OCI-LY7 (cell line): ENCODE data around the gene ACVR2A.

Experiments
- EZH2phosphoT487 ChIP-seq: fragments of 200-600 bp; sonication (generic); IDR thresholded peaks from 2 replicates; pipeline ENCODE4 v1.6.1; 2018; ENCODE audit warnings: low read depth, borderline replicate concordance, mild to moderate bottlenecking, mixed run types, antibody characterized with exemption, low read length, moderate library complexity, mixed read lengths
- TF ChIP-seq, protein P1 (sequence below): fragments of 200-600 bp; sonication (generic); conservative IDR thresholded peaks from 2 replicates; pipeline ENCODE4 v1.5.1; 2014; ENCODE audit warnings: mild to moderate bottlenecking, antibody characterized with exemption, low read length, moderate library complexity, mixed read lengths

DNA sequence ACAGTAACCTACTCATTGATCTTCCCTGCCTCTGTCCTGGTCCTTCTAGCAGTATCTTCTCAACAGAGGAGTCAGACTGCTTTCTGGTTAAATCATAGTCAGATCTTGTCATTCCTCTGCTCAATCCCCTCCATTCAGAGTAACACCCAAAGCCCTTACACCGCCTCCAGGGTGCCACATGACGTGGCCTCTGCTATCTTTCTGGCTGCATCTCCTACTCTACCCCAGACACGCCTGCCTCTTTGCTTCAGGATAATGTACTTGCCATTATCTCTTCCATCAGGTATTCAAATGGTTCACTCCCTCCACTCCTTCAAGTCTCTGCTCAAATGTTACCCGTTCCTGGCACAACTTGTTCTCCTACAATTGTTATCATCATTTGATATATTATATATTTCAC is 36.3 kb upstream of the ACVR2A start:
- TF ChIP-seq, protein P1, sequence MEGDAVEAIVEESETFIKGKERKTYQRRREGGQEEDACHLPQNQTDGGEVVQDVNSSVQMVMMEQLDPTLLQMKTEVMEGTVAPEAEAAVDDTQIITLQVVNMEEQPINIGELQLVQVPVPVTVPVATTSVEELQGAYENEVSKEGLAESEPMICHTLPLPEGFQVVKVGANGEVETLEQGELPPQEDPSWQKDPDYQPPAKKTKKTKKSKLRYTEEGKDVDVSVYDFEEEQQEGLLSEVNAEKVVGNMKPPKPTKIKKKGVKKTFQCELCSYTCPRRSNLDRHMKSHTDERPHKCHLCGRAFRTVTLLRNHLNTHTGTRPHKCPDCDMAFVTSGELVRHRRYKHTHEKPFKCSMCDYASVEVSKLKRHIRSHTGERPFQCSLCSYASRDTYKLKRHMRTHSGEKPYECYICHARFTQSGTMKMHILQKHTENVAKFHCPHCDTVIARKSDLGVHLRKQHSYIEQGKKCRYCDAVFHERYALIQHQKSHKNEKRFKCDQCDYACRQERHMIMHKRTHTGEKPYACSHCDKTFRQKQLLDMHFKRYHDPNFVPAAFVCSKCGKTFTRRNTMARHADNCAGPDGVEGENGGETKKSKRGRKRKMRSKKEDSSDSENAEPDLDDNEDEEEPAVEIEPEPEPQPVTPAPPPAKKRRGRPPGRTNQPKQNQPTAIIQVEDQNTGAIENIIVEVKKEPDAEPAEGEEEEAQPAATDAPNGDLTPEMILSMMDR = no peak
- no peak for TF ChIP-seq EZH2phosphoT487
